ENCODE results near the gene AICDA. TPM values are rescaled to one million over a fixed set of nuclear protein-coding genes. Genes with fewer than 3 reads are reported as not detected.

Gene AICDA
- 0.10 TPM for polyA plus RNA-seq (2012; ENCODE audit: insufficient read length, low read depth)

DNA sequence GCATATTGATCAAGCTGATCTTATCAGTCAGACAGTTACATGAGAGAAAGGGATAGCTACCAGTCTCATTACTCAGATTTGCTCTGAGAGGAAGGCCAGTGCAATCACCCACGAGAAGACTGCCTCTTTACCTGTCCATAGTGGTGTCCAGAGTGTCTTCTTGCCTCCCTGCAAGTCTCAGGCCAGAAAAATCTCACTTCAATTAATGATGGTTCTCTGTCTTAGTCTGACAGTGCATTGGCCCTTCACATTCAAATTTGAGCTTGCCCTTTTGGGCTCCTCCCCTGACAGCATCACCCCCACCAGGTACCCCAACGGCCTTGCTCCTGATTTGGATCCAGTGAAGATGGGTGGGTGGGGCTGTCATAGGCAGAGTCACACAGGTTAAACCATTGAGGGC is at the start of gene AICDA:
Gene AICDA (minus strand): TSS at position 231 of the 400 bp plus-strand sequence. CDS start 92 bp downstream, at position 139.
- TF ChIP-seq REST (IDR thresholded peaks at IDR 0.05; ENCODE audit: insufficient read depth in 1 of 2, low read depth in 2 of 2, low read length in 2 of 2) (no peak), TAF1 (IDR thresholded peaks at IDR 0.05; ENCODE audit: borderline replicate concordance, insufficient read depth, low read length) (no peak)

GRCh38 chr12:8661751-8662150 is 49.1 kb upstream of the AICDA start:
- TF ChIP-seq TAF1 (IDR thresholded peaks at IDR 0.05; ENCODE audit: borderline replicate concordance, insufficient read depth, low read length) (no peak), SIN3A (IDR thresholded peaks at IDR 0.05; ENCODE audit: borderline replicate concordance, insufficient read depth, low read length) (no peak), REST (IDR thresholded peaks at IDR 0.05; ENCODE audit: insufficient read depth in 1 of 2, low read depth in 2 of 2, low read length in 2 of 2) (no peak), FOXP2 (optimal IDR thresholded peaks at IDR 0.05; ENCODE audit: borderline replicate concordance, extremely low read depth, extremely low read length, insufficient read depth) (no peak), POLR2AphosphoS5 (IDR thresholded peaks at IDR 0.05; ENCODE audit: low read depth, low read length) (no peak)

GRCh38 chr12:8661016-8661415 is 48.4 kb upstream of the AICDA start:
- TF ChIP-seq POLR2AphosphoS5 (IDR thresholded peaks at IDR 0.05; ENCODE audit: low read depth, low read length) (no peak), TAF1 (IDR thresholded peaks at IDR 0.05; ENCODE audit: borderline replicate concordance, insufficient read depth, low read length) (no peak), REST (IDR thresholded peaks at IDR 0.05; ENCODE audit: insufficient read depth in 1 of 2, low read depth in 2 of 2, low read length in 2 of 2) (no peak), FOXP2 (optimal IDR thresholded peaks at IDR 0.05; ENCODE audit: borderline replicate concordance, extremely low read depth, extremely low read length, insufficient read depth) (no peak), SIN3A (IDR thresholded peaks at IDR 0.05; ENCODE audit: borderline replicate concordance, insufficient read depth, low read length) (no peak)

GRCh38 chr12:8658346-8658745 is 45.7 kb upstream of the AICDA start:
- TF ChIP-seq TAF1 (IDR thresholded peaks at IDR 0.05; ENCODE audit: borderline replicate concordance, insufficient read depth, low read length) (no peak), SIN3A (IDR thresholded peaks at IDR 0.05; ENCODE audit: borderline replicate concordance, insufficient read depth, low read length) (no peak), FOXP2 (optimal IDR thresholded peaks at IDR 0.05; ENCODE audit: borderline replicate concordance, extremely low read depth, extremely low read length, insufficient read depth) (no peak), POLR2AphosphoS5 (IDR thresholded peaks at IDR 0.05; ENCODE audit: low read depth, low read length) (no peak), REST (IDR thresholded peaks at IDR 0.05; ENCODE audit: insufficient read depth in 1 of 2, low read depth in 2 of 2, low read length in 2 of 2) (no peak)

GRCh38 chr12:8655421-8655820 is 42.8 kb upstream of the AICDA start:
- TF ChIP-seq REST (IDR thresholded peaks at IDR 0.05; ENCODE audit: insufficient read depth in 1 of 2, low read depth in 2 of 2, low read length in 2 of 2), result no peak

All from PFSK-1 (cell line).